PFSK-1 (cell line): ENCODE results near the gene CAV1.

Experiments
- FOXP2 ChIP-seq: optimal IDR thresholded peaks from 2 replicates; pipeline ENCODE3; 2011; ENCODE audit warnings: borderline replicate concordance, control low read depth, inconsistent platforms; ENCODE audit not compliant: insufficient read depth; ENCODE audit errors: extremely low read length, extremely low read depth
- POLR2AphosphoS5 ChIP-seq: IDR thresholded peaks from 2 replicates; pipeline ENCODE4 v1.6.1; 2012; ENCODE audit warnings: low read depth, mild to moderate bottlenecking, control low read depth, low read length, moderate library complexity
- TAF1 ChIP-seq: IDR thresholded peaks from 2 replicates; pipeline ENCODE4 v1.6.1; 2012; ENCODE audit warnings: low read length, control low read depth, borderline replicate concordance; ENCODE audit not compliant: insufficient read depth
- TF ChIP-seq, protein P1 (sequence below), 2 experiments: IDR thresholded peaks; 2 replicates each; pipeline versions ENCODE4 v1.6.1 to v1.8.0; 2011 to 2012; ENCODE audit warnings: low read depth in 2 of 2, low read length in 2 of 2, control low read depth in 1 of 2, inconsistent platforms in 1 of 2, mild to moderate bottlenecking in 1 of 2, moderate library complexity in 1 of 2; ENCODE audit not compliant: insufficient read depth in 1 of 2

DNA sequence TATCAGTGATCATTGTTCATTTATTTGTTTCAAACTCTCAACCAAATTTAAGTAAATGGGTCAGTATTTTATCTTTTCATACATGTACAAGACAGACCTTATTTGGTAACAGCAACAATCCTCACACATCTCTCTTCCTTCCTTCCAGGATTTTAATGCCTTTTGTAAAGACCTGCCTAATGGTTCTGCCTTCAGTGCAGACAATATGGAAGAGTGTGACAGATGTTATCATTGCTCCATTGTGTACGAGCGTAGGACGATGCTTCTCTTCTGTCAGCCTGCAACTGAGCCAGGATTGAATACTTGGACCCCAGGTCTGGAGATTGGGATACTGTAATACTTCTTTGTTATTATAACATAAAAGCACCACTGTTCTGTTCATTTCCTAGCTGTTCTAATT, 19.0 kb upstream of the CAV1 start:
- TF ChIP-seq POLR2AphosphoS5: no peak
- TF ChIP-seq, protein P1, sequence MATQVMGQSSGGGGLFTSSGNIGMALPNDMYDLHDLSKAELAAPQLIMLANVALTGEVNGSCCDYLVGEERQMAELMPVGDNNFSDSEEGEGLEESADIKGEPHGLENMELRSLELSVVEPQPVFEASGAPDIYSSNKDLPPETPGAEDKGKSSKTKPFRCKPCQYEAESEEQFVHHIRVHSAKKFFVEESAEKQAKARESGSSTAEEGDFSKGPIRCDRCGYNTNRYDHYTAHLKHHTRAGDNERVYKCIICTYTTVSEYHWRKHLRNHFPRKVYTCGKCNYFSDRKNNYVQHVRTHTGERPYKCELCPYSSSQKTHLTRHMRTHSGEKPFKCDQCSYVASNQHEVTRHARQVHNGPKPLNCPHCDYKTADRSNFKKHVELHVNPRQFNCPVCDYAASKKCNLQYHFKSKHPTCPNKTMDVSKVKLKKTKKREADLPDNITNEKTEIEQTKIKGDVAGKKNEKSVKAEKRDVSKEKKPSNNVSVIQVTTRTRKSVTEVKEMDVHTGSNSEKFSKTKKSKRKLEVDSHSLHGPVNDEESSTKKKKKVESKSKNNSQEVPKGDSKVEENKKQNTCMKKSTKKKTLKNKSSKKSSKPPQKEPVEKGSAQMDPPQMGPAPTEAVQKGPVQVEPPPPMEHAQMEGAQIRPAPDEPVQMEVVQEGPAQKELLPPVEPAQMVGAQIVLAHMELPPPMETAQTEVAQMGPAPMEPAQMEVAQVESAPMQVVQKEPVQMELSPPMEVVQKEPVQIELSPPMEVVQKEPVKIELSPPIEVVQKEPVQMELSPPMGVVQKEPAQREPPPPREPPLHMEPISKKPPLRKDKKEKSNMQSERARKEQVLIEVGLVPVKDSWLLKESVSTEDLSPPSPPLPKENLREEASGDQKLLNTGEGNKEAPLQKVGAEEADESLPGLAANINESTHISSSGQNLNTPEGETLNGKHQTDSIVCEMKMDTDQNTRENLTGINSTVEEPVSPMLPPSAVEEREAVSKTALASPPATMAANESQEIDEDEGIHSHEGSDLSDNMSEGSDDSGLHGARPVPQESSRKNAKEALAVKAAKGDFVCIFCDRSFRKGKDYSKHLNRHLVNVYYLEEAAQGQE (IDR thresholded peaks at IDR 0.05; ENCODE audit: insufficient read depth in 1 of 2, low read depth in 2 of 2, low read length in 2 of 2): no peak
- no peak for TF ChIP-seq FOXP2
- no peak for TF ChIP-seq TAF1
